GM18519 (cell line): Measurements from ENCODE around the gene LRP1B.

Experiments used
- ATAC-seq: cut with Tn5 transposase; IDR thresholded peaks from one replicate; pipeline ENCODE4 v1.9.1; 2021; ENCODE audit warnings: mild to moderate bottlenecking, moderate library complexity; ENCODE audit not compliant: unreplicated experiment, low FRiP score

Gene LRP1B

GRCh38 chr2:141529659-141530058, 601.2 kb downstream of the LRP1B start:
- no peak for ATAC-seq

GRCh38 chr2:141528990-141529389, 601.8 kb downstream of the LRP1B start:
- peak; percentile 90 for ATAC-seq

- no peak for ATAC-seq
Measured at GRCh38 chr2:141526760-141527159, 604.1 kb downstream of the LRP1B start.

- no peak for ATAC-seq
Measured at GRCh38 chr2:141524777-141525176, 606.0 kb downstream of the LRP1B start.

- ATAC-seq = peak; percentile 46
Measured at GRCh38 chr2:141523199-141523598, 607.6 kb downstream of the LRP1B start.

GRCh38 chr2:141522702-141523101, 608.1 kb downstream of the LRP1B start:
- peak; percentile 23 for ATAC-seq

- ATAC-seq = peak; percentile 36
Measured at GRCh38 chr2:141522048-141522447, 608.8 kb downstream of the LRP1B start.

- no peak for ATAC-seq
Measured at GRCh38 chr2:141519906-141520305, 610.9 kb downstream of the LRP1B start.

GRCh38 chr2:141517852-141518421, 612.9 kb downstream of the LRP1B start:
- no peak for ATAC-seq

- ATAC-seq = no peak
Measured at GRCh38 chr2:141517180-141517851, 613.5 kb downstream of the LRP1B start.

- ATAC-seq = no peak
Measured at GRCh38 chr2:141515931-141516330, 614.9 kb downstream of the LRP1B start.

GRCh38 chr2:141513853-141514252, 617.0 kb downstream of the LRP1B start:
- ATAC-seq = peak; percentile 100

- no peak for ATAC-seq
Measured at GRCh38 chr2:141508806-141509595, 621.8 kb downstream of the LRP1B start.

GRCh38 chr2:141508086-141508752, 622.6 kb downstream of the LRP1B start:
- no peak for ATAC-seq

- no peak for ATAC-seq
Measured at GRCh38 chr2:141506135-141506534, 624.7 kb downstream of the LRP1B start.

GRCh38 chr2:141501752-141502151, 629.1 kb downstream of the LRP1B start:
- no peak for ATAC-seq

- no peak for ATAC-seq
Measured at GRCh38 chr2:141499123-141499522, 631.7 kb downstream of the LRP1B start.

- ATAC-seq = no peak
Measured at GRCh38 chr2:141498561-141498960, 632.3 kb downstream of the LRP1B start.

- ATAC-seq = no peak
Measured at GRCh38 chr2:141497272-141497671, 633.5 kb downstream of the LRP1B start.

- no peak for ATAC-seq
Measured at GRCh38 chr2:141496810-141497209, 634.0 kb downstream of the LRP1B start.

GRCh38 chr2:141493936-141494335, 636.9 kb downstream of the LRP1B start:
- ATAC-seq = no peak
